ENCODE data around the gene C12orf60.

Gene C12orf60

DNA sequence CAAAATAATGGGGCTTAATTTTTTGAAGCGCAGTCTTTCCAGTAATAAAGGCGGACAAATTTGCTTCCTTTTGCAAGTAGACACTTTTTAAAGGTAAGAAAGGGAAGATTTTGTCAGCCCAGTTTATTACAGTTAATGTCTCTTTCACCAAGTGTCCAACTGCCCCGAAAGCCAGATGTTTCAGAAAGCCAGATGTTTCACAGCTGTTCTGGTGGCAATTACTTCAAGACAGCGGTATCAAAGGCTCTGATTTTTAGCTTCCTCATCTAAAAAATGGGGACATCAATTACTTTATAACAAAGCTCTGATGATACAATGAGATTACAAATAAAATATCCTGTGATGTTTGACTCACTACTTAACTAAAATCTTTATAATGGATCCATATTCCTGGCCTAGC, 1.2 kb upstream of the C12orf60 start:
- DNase-seq (ENCODE audit: low read depth) = no peak
- H3K4me3 ChIP-seq (ENCODE audit: low read length) = peak overlapping the region; percentile 96
- no peak for TF ChIP-seq CTCF (conservative IDR thresholded peaks at IDR 0.05; ENCODE audit: low read depth, low read length)

- TF ChIP-seq CTCF (conservative IDR thresholded peaks at IDR 0.05; ENCODE audit: low read depth, low read length) = no peak
- H3K4me3 ChIP-seq (ENCODE audit: low read length) = peak overlapping the region; percentile 96
- DNase-seq (ENCODE audit: low read depth) = no peak
Measured at GRCh38 chr12:14802721-14803010, 804 bp upstream of the C12orf60 start.

DNA sequence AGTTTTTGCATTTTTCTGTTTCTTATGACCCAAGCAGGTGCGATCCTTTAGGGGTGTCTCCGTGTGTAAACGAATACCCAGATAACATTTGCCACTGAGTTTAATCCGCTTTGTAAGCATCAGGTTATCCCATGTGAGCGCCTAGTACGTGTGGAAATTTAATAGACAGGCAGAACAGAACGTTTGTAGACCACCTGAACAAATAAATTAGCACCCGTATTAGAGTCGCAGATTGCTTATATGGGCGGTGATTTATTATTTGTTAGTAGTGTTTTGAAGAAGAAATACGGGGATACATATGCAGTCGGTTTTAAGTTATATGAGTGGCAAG, 325 bp downstream of the C12orf60 start:
- DNase-seq (ENCODE audit: low read depth) = no peak
- no peak for TF ChIP-seq CTCF (conservative IDR thresholded peaks at IDR 0.05; ENCODE audit: low read depth, low read length)
- peak overlapping the region; percentile 96 for H3K4me3 ChIP-seq (ENCODE audit: low read length)

- DNase-seq (ENCODE audit: low read depth) = no peak
- no peak overlapping the region for H3K4me3 ChIP-seq (ENCODE audit: low read length)
- no peak for TF ChIP-seq CTCF (conservative IDR thresholded peaks at IDR 0.05; ENCODE audit: low read depth, low read length)
Measured at GRCh38 chr12:14810167-14810952, 6.9 kb downstream of the C12orf60 start.

DNA sequence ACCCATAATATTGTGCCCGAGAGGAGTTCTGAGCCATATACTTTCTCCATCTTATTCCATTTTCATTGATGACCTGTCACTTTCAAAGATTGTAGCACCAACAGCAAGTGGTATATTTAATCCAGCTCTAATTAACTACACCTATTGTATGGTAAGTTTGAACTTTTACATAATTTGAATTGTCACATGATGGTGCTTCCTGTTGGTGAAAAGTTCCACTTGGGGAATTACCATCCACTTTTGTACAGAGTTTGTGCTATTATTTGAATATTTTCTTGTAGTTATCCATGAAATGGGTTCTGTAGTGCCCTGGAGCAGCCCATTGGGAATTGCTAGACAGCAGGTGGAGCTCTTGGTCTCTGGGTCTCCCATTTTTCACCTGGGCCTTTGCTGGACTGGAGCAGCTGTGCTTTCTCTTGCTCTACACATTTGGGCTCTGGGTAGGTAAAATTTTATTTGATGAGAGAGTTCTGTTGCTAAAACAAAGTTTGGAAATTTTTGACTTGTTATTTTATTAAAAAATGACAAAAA, 7.5 kb downstream of the C12orf60 start:
- no peak for DNase-seq (ENCODE audit: low read depth)

DNA sequence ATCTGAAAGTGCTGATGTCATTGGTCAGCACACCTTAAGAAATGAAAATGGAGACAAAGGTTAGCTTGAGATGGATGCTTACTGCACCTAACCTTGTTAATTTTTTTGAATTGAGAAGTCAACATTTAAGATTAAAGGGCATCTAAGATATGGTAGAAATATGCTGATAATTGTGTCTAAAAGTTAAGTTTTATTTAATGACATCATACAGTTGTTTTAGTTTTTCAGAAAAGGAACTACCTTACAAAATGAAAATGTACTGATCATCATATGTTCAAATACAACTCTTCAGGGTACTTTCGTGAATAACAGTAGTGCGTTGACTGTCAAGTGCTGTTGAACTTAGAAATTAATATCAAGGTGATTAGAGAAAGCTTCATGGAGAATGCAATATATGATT, 8.0 kb downstream of the C12orf60 start:
- H3K4me3 ChIP-seq (ENCODE audit: low read length) = no peak overlapping the region
- no peak for DNase-seq (ENCODE audit: low read depth)
- TF ChIP-seq CTCF (conservative IDR thresholded peaks at IDR 0.05; ENCODE audit: low read depth, low read length) = no peak

More for the DNA sequence above, 7.5 kb downstream of the C12orf60 start:
- H3K4me3 ChIP-seq (ENCODE audit: low read length) = no peak overlapping the region
- TF ChIP-seq CTCF (conservative IDR thresholded peaks at IDR 0.05; ENCODE audit: low read depth, low read length) = peak; percentile 65

DNA sequence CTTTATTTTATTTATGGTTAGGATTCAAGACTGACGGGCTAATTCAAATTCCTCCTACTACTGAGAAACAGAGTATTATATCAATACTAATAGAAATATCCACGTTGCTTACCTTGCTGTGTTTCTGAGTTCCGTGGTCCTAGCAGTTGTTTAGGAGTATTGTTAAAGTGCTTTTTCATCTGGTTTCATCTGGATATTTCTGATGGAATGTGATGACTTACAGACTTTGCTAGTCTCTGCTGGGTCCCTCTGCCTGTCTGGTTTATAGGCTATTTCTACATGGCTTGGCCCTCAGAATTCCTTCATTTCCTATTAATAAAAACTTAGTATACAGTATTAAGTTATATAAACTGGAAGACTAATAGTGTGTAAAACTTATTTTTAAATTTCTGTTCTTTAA, 10.5 kb downstream of the C12orf60 start, which contains the start of gene SMCO3:
SMCO3 (minus strand) TSS at position 169 of the 400 bp plus-strand sequence. CDS start 7,502 bp downstream, outside the sequence.
- no peak for TF ChIP-seq CTCF (conservative IDR thresholded peaks at IDR 0.05; ENCODE audit: low read depth, low read length)
- H3K4me3 ChIP-seq (ENCODE audit: low read length) = no peak within 1 kb of the TSS

More for the DNA sequence above, 10.5 kb downstream of the C12orf60 start, which contains the start of gene SMCO3:
- DNase-seq (ENCODE audit: low read depth) = no peak
